PC-3 (cell line): Measurements from ENCODE around the gene ITGB1BP2. TPM values are rescaled to one million over a fixed set of nuclear protein-coding genes. Genes with fewer than 3 reads are reported as not detected.

Experiments
- ATAC-seq: fragments of 200-7000 bp; cut with Tn5 transposase; 2 replicates; pipeline ENCODE4 v1.9.1; 2020; ENCODE audit warnings: mild to moderate bottlenecking, moderate library complexity
- Bru-seq: library from RNA; stranded (reverse); fragments of 400-500 nt; gene quantifications from one replicate; lab custom pipeline; 2021; lab: Mats Ljungman, UMichigan
- BruChase-seq, 2 experiments: library from RNA; stranded (reverse); fragments of 400-500 nt; gene quantifications; one replicate each; lab custom pipeline; 2021; lab: Mats Ljungman, UMichigan
- BruUV-seq: library from RNA; stranded (reverse); fragments of 400-500 nt; replicated peaks from 2 replicates; lab custom pipeline; 2021; lab: Mats Ljungman, UMichigan
- CTCF ChIA-PET: fragments of 300-600 bp; sonication (Branson Sonifier 250); formaldehyde crosslinking; loops from one replicate; lab custom pipeline; 2022; ENCODE audit warnings: antibody characterized with exemption; lab: Charles Lee
- POLR2A ChIA-PET: fragments of 300-600 bp; sonication (Branson Sonifier 250); formaldehyde crosslinking; loops from one replicate; lab custom pipeline; 2022; ENCODE audit warnings: antibody characterized with exemption; ENCODE audit not compliant: unreplicated experiment; lab: Charles Lee
- DNase-seq: peaks from one replicate; pipeline ENCODE4 v3.0.0-alpha.2; 2015
- H2AFZ ChIP-seq: fragments of 300-600 bp; sonication (generic); 2 replicates; pipeline ENCODE4 v1.6.0; 2016; ENCODE audit warnings: antibody characterized with exemption, low read length
- H3F3A ChIP-seq: fragments of 300-600 bp; sonication (generic); one replicate; pipeline ENCODE4 v1.6.0; 2017; ENCODE audit warnings: antibody characterized with exemption, low read length, control low read depth, mild to moderate bottlenecking; ENCODE audit not compliant: unreplicated experiment
- H3K27ac ChIP-seq: fragments of 300-600 bp; sonication (generic); 2 replicates; pipeline ENCODE4 v1.5.1; 2016; ENCODE audit warnings: mild to moderate bottlenecking, low read length
- H3K27me3 ChIP-seq: fragments of 300-600 bp; sonication (generic); 2 replicates; pipeline ENCODE4 v1.6.1; 2016; ENCODE audit warnings: low read length, mixed read lengths
- H3K36me3 ChIP-seq: fragments of 300-600 bp; sonication (generic); 2 replicates; pipeline ENCODE4 v1.6.1; 2016; ENCODE audit warnings: low read depth, mixed run types, low read length, mixed read lengths
- H3K4me1 ChIP-seq: fragments of 300-600 bp; sonication (generic); 2 replicates; pipeline ENCODE4 v1.5.1; 2016; ENCODE audit warnings: low read length; ENCODE audit not compliant: insufficient read depth
- H3K4me2 ChIP-seq: fragments of 300-600 bp; sonication (generic); 2 replicates; pipeline ENCODE4 v1.6.0; 2016; ENCODE audit warnings: low read length
- H3K4me3 ChIP-seq: fragments of 300-600 bp; sonication (generic); 2 replicates; pipeline ENCODE4 v1.5.1; 2016; ENCODE audit warnings: mild to moderate bottlenecking, low read length, mixed read lengths
- H3K79me2 ChIP-seq: fragments of 300-600 bp; sonication (generic); 2 replicates; pipeline ENCODE4 v1.6.1; 2017; ENCODE audit warnings: low read length, mixed read lengths
- H3K9ac ChIP-seq: fragments of 300-600 bp; sonication (generic); 2 replicates; pipeline ENCODE4 v1.6.0; 2016; ENCODE audit warnings: mild to moderate bottlenecking, low read length
- H3K9me2 ChIP-seq: fragments of 300-600 bp; sonication (generic); replicated peaks from 2 replicates; pipeline ENCODE4 v1.6.1; 2016; ENCODE audit warnings: mixed run types, low read length, mixed read lengths
- H3K9me3 ChIP-seq: fragments of 300-600 bp; sonication (generic); 2 replicates; pipeline ENCODE4 v1.6.1; 2016; ENCODE audit warnings: low read length, mixed read lengths
- H4K20me1 ChIP-seq: fragments of 300-600 bp; sonication (generic); 2 replicates; pipeline ENCODE4 v1.6.1; 2016; ENCODE audit warnings: low read length, mixed read lengths
- CTCF ChIP-seq: fragments of 300-600 bp; sonication (generic); conservative IDR thresholded peaks from 2 replicates; pipeline ENCODE4 v1.5.1; 2017; ENCODE audit warnings: antibody characterized with exemption, low read depth, mild to moderate bottlenecking, low read length
- EZH2 ChIP-seq: fragments of 300-600 bp; sonication (generic); IDR thresholded peaks from one replicate; pipeline ENCODE4 v1.6.1; 2017; ENCODE audit warnings: antibody characterized with exemption, mild to moderate bottlenecking, low read length; ENCODE audit not compliant: unreplicated experiment
- EZH2phosphoT487 ChIP-seq: fragments of 300-600 bp; sonication (generic); IDR thresholded peaks from 2 replicates; pipeline ENCODE4 v1.6.1; 2018; ENCODE audit warnings: mild to moderate bottlenecking, antibody characterized with exemption, low read length, borderline replicate concordance
- intact Hi-C: fragments of 100-400 bp; cut with micrococcal nuclease; formaldehyde crosslinking; loops from 2 replicates; pipeline ENCODE4 v1.9.0; 2023
- long read RNA-seq: library from polyadenylated mRNA; unstranded; transcript quantifications from one replicate; pipeline ENCODE4 v2.0.0, GENCODE V29; 2021; ENCODE audit not compliant: unreplicated experiment
- total RNA-seq: library from RNA; depleted of rRNA; stranded (reverse); fragments of >200 nt; gene quantifications from 2 replicates; pipeline ENCODE4 v1.2.3, GENCODE V29; 2014; rRNA removed

The ITGB1BP2 gene
- total RNA-seq (0.75 and 1.7 TPM in 2 replicates), Bru-seq, nascent RNA (percentile 72 among the genes with signal in this experiment), BruChase-seq, experiment 1, labeled RNA remaining after a 6-hour chase (percentile 91 among the genes with signal in this experiment), BruChase-seq, experiment 2, labeled RNA remaining after a 2-hour chase (percentile 83 among the genes with signal in this experiment)
- long read RNA-seq, partial matches to known transcripts, result 1 of 1 reads
- long read RNA-seq, other reads (novel, unspliced or antisense), result 0 of 1 reads

- ChIA-PET CTCF (no interaction called here), POLR2A (no interaction called here)
- no peaks in the 10 kb centered on the region for H3K9me3 ChIP-seq
- H3K27ac ChIP-seq, result no peak within 1 kb of the TSS
- BruUV-seq, result no TSS peak
- intact Hi-C loops, result no loop called here
- no peak for TF ChIP-seq EZH2phosphoT487
- no peak for TF ChIP-seq CTCF
- no peak for TF ChIP-seq EZH2
- no peaks in the 10 kb centered on the region for H3K27me3 ChIP-seq
- H3K4me1 ChIP-seq, result 0 out of 2 replicates have a peak, but pooled peaks cover 2% of the 10 kb centered on the region
- H3K4me3 ChIP-seq, result no peak within 1 kb of the TSS
- H3K79me2 ChIP-seq, result no peaks in the 10 kb centered on the region
- no peaks in the 10 kb centered on the region for H3F3A ChIP-seq
- peaks cover 33% of the 10 kb centered on the region for H3K36me3 ChIP-seq
- no peak within 1 kb of the TSS for H3K9ac ChIP-seq
- H3K9me2 ChIP-seq, result no peaks in the 10 kb centered on the region
- DNase-seq (no peak), ATAC-seq (peak; percentile 16; the same call in 1 of the 2 replicates)
- H3K4me2 ChIP-seq, result no peak within 1 kb of the TSS
- no peak within 1 kb of the TSS for H2AFZ ChIP-seq
- H4K20me1 ChIP-seq, result no peaks in the 10 kb centered on the region
Measured at GRCh38 chrX:71301195-71301924, at the start of gene ITGB1BP2. ITGB1BP2 (plus strand) TSS chrX:71301750; CDS start chrX:71301807, 57 bp downstream.

- TF ChIP-seq EZH2, result no peak
- no peak for TF ChIP-seq EZH2phosphoT487
- TF ChIP-seq CTCF, result no peak
- no peak overlapping the region for H2AFZ ChIP-seq
- H3K4me3 ChIP-seq, result peak overlapping the region; percentile 99; the same call in 1 of the 2 replicates
- ATAC-seq (no peak), DNase-seq (no peak)
- H4K20me1 ChIP-seq, result no peaks in the 10 kb centered on the region
- ChIA-PET CTCF (no interaction called here), POLR2A (no interaction called here)
- H3K4me1 ChIP-seq, result peaks cover 17% of the 10 kb centered on the region
- peak overlapping the region; percentile 99 for H3K4me2 ChIP-seq
- no peaks in the 10 kb centered on the region for H3K9me2 ChIP-seq
- no peak overlapping the region for H3K27ac ChIP-seq
- no peaks in the 10 kb centered on the region for H3K9me3 ChIP-seq
- intact Hi-C loops, result no loop called here
- no peaks in the 10 kb centered on the region; the same call in 1 of the 2 replicates for H3K36me3 ChIP-seq
- H3K79me2 ChIP-seq, result peaks cover 12% of the 10 kb centered on the region
- H3K27me3 ChIP-seq, result no peaks in the 10 kb centered on the region
- no peak overlapping the region for H3K9ac ChIP-seq
- no peaks in the 10 kb centered on the region for H3F3A ChIP-seq
- BruUV-seq, result no TSS peak
Measured at GRCh38 chrX:71252221-71252620, 49.3 kb upstream of the ITGB1BP2 start.
